GM19328 (cell line): ENCODE results near the gene ATP2C1.

Source experiments
- ATAC-seq: cut with Tn5 transposase; IDR thresholded peaks from one replicate; pipeline ENCODE4 v1.9.1; 2021; ENCODE audit warnings: mild to moderate bottlenecking, moderate library complexity; ENCODE audit not compliant: unreplicated experiment

ATP2C1 gene

GRCh38 chr3:130895690-130896488 is 2.0 kb downstream of the ATP2C1 start:
- no peak for ATAC-seq

- ATAC-seq = no peak
Observed at GRCh38 chr3:130897316-130897715, 3.4 kb downstream of the ATP2C1 start.

GRCh38 chr3:130900959-130901358 is 7.1 kb downstream of the ATP2C1 start:
- peak; percentile 53 for ATAC-seq

GRCh38 chr3:130901463-130902204 is 7.8 kb downstream of the ATP2C1 start:
- no peak for ATAC-seq

GRCh38 chr3:130903412-130903908 is 9.6 kb downstream of the ATP2C1 start:
- ATAC-seq = no peak

GRCh38 chr3:130904491-130904890 is 10.6 kb downstream of the ATP2C1 start:
- no peak for ATAC-seq

GRCh38 chr3:130905551-130905950 is 11.7 kb downstream of the ATP2C1 start:
- ATAC-seq = no peak

GRCh38 chr3:130906374-130906995 is 12.6 kb downstream of the ATP2C1 start:
- no peak for ATAC-seq

- ATAC-seq = no peak
Observed at GRCh38 chr3:130907500-130907899, 13.6 kb downstream of the ATP2C1 start.

GRCh38 chr3:130907966-130908365 is 14.1 kb downstream of the ATP2C1 start:
- ATAC-seq = no peak

- no peak for ATAC-seq
Observed at GRCh38 chr3:130915567-130916292, 21.8 kb downstream of the ATP2C1 start.

- ATAC-seq = no peak
Observed at GRCh38 chr3:130916507-130917167, 22.8 kb downstream of the ATP2C1 start.

GRCh38 chr3:130918328-130918727 is 24.4 kb downstream of the ATP2C1 start:
- no peak for ATAC-seq

- no peak for ATAC-seq
Observed at GRCh38 chr3:130925628-130926027, 31.7 kb downstream of the ATP2C1 start.

GRCh38 chr3:130926504-130926903 is 32.6 kb downstream of the ATP2C1 start:
- ATAC-seq = no peak

- ATAC-seq = no peak
Observed at GRCh38 chr3:130929804-130930203, 35.9 kb downstream of the ATP2C1 start.

- ATAC-seq = no peak
Observed at GRCh38 chr3:130932979-130933378, 39.1 kb downstream of the ATP2C1 start.

- ATAC-seq = no peak
Observed at GRCh38 chr3:130933801-130934345, 40.0 kb downstream of the ATP2C1 start.

- no peak for ATAC-seq
Observed at GRCh38 chr3:130934442-130935089, 40.7 kb downstream of the ATP2C1 start.
